ENCODE measurements around the gene ICAM2.

GRCh38 chr17:64022611-64023063, 2.2 kb upstream of the ICAM2 start:
- TF ChIP-seq CTCF (IDR thresholded peaks at IDR 0.05) (no peak), POLR2AphosphoS5 (IDR thresholded peaks at IDR 0.05) (no peak)

Measured in esophagus muscularis mucosa (tissue), 3 donors.